ENCODE measurements around the gene PAF1.

GRCh38 chr19:39390451-39390750 is 505 bp downstream of the PAF1 start:
- no peak for TF ChIP-seq POLR2AphosphoS5 (IDR thresholded peaks at IDR 0.05; ENCODE audit: borderline replicate concordance, low read depth, low read length)
- TF ChIP-seq EZH2 (IDR thresholded peaks at IDR 0.05) = no peak

Measured in SK-N-MC (cell line).